SH-SY5Y (cell line): ENCODE measurements around the gene AGAP1.

ENCODE experiments used
- GATA2 ChIP-seq: IDR thresholded peaks from 2 replicates; pipeline ENCODE4 v1.6.1; 2011; ENCODE audit warnings: mild to moderate bottlenecking, low read depth, low read length
- GATA3 ChIP-seq: IDR thresholded peaks from 2 replicates; pipeline ENCODE4 v1.6.1; 2011; ENCODE audit warnings: low read depth, mild to moderate bottlenecking, low read length, moderate library complexity

DNA sequence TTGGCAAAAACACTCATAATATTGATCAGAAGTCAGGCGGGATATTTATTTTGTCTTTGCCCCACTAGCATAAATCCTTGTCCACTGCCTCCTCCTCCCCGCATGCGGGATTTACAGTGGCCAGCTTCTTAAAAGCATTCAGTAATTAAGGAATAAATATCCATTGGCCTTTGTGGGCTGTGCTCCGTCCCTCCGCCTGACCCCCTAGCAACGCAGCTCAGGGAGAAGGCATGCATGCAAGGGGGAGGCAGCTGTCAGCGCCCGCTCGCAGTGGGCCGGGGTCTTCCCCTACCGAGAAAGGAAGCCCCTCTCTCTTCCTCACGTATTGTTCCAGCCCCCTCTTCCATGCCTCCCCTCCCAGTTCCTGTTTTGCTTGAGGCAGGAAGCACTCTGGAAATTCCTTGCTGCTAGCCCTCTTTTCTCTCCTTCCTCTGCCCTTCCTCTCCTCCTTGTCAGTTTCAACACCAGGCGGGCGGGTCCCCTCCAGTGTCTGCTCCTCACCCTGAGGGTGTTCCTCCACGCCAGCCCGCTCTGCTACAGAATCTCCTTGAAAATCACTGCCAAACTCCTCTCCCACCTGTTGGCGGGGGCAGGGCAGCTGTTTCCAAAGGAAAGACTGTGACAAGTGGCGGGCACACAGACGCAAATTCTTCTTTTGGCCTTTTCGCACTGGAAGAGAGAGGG, 614.2 kb downstream of the AGAP1 start:
- TF ChIP-seq GATA2 (no peak), GATA3 (no peak)
